ENCODE measurements around the gene SSC4D. TPM values are rescaled to one million over a fixed set of nuclear protein-coding genes. Genes with fewer than 3 reads are reported as not detected.
A peak's percentile ranks its signal among the peaks of the same experiment; 100 is the strongest.

Gene SSC4D
- total RNA-seq, 1 donor from 2014 or later, result 4.9 TPM

DNA sequence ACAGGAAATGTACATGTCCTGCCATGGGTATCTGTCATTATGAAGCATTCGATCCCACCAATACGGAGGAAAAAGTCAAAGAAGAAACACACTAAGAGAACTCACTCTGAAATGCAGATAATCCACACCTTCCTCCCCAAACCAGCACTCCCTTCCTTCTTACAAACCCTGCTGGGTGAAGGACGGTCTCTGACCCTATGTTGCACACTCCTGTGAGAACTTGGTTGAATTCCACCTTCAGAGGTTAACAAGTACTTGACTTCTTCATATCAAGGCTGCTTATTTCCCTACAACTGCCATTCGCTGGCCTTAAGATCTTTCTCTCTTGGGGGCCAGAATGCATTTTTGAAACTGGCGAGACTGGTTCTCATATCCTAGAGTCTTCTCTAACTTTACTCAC is 67.3 kb downstream of the SSC4D start:
- peaks cover 45% of the 10 kb centered on the region for H3K4me1 Mint-ChIP-seq (ENCODE audit: unreplicated experiment)
- H3K36me3 Mint-ChIP-seq, result peaks cover 69% of the 10 kb centered on the region
- TF ChIP-seq, protein P1, sequence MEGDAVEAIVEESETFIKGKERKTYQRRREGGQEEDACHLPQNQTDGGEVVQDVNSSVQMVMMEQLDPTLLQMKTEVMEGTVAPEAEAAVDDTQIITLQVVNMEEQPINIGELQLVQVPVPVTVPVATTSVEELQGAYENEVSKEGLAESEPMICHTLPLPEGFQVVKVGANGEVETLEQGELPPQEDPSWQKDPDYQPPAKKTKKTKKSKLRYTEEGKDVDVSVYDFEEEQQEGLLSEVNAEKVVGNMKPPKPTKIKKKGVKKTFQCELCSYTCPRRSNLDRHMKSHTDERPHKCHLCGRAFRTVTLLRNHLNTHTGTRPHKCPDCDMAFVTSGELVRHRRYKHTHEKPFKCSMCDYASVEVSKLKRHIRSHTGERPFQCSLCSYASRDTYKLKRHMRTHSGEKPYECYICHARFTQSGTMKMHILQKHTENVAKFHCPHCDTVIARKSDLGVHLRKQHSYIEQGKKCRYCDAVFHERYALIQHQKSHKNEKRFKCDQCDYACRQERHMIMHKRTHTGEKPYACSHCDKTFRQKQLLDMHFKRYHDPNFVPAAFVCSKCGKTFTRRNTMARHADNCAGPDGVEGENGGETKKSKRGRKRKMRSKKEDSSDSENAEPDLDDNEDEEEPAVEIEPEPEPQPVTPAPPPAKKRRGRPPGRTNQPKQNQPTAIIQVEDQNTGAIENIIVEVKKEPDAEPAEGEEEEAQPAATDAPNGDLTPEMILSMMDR (conservative IDR thresholded peaks at IDR 0.05), result no peak
- peaks cover 7% of the 10 kb centered on the region for H3K9me3 Mint-ChIP-seq
- no peak overlapping the region for H3K4me3 Mint-ChIP-seq
- peak overlapping the region; percentile 60 for H3K27ac Mint-ChIP-seq
- no peak for DNase-seq (ENCODE audit: extremely low spot score, unreplicated experiment)
- no peaks in the 10 kb centered on the region for H3K27me3 Mint-ChIP-seq

DNA sequence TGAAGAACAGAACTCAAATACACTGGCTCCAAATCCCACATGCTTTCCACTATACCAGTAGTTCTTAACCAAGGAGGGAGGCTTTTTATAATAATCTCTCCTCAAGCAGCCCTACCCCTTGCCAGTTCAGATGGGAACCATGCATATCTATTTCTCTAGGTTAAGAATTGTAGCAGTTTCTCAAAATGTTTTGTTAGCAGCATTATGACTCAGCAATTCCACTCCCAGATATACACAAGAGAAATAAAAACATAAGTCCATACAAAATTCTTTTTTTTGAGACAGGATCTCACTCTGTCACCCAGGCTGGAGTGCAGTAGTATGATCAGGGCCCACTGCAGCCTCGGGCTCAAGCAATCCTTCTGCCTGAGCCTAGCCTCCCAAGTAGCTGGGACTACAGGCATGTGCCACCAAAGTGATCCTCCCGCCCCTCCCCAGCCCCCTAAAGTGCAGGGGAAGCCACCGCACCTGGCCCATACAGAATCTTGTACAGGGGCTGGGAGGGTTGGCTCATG is 68.8 kb downstream of the SSC4D start:
- H3K4me1 Mint-ChIP-seq (ENCODE audit: unreplicated experiment), result peaks cover 42% of the 10 kb centered on the region
- H3K9me3 Mint-ChIP-seq, result peaks cover 7% of the 10 kb centered on the region
- DNase-seq (ENCODE audit: extremely low spot score, unreplicated experiment), result no peak
- peaks cover 58% of the 10 kb centered on the region for H3K36me3 Mint-ChIP-seq
- no peak overlapping the region for H3K4me3 Mint-ChIP-seq
- no peaks in the 10 kb centered on the region for H3K27me3 Mint-ChIP-seq
- TF ChIP-seq, protein P1 (conservative IDR thresholded peaks at IDR 0.05), result no peak
- peak overlapping the region; percentile 49 for H3K27ac Mint-ChIP-seq

Other genes starting within 250 kb of the SSC4D start
- 4.0 and 8.4 TPM in 2 replicates for gene SRRM3, start 207.8 kb downstream of the SSC4D start, total RNA-seq (ENCODE audit: low replicate concordance)
- gene HSPB1, start 107.0 kb downstream of the SSC4D start, total RNA-seq (ENCODE audit: low replicate concordance), result 228 and 315 TPM in 2 replicates
- 140 TPM in 2 replicates for gene YWHAG, start 50.7 kb downstream of the SSC4D start, total RNA-seq (ENCODE audit: low replicate concordance)
- not detected in 2 replicates for gene ZP3, start 15.3 kb upstream of the SSC4D start, total RNA-seq (ENCODE audit: low replicate concordance)
- gene DTX2, start 52.0 kb upstream of the SSC4D start, total RNA-seq (ENCODE audit: low replicate concordance), result 30.1 and 30.6 TPM in 2 replicates
- gene UPK3B, start 100.9 kb upstream of the SSC4D start, total RNA-seq (ENCODE audit: low replicate concordance), result 10.7 and 11.2 TPM in 2 replicates
- 0.19 and 0.51 TPM in 2 replicates for gene SPDYE16, start 133.6 kb upstream of the SSC4D start, total RNA-seq (ENCODE audit: low replicate concordance)
- 8.9 and 10.5 TPM in 2 replicates for gene POMZP3, start 217.6 kb upstream of the SSC4D start, total RNA-seq (ENCODE audit: low replicate concordance)

Measured in type B pancreatic cell (in vitro differentiated cells).